Measurements from ENCODE around the gene POLE4.
A peak's percentile ranks its signal among the peaks of the same experiment; 100 is the strongest.

The POLE4 gene

DNA sequence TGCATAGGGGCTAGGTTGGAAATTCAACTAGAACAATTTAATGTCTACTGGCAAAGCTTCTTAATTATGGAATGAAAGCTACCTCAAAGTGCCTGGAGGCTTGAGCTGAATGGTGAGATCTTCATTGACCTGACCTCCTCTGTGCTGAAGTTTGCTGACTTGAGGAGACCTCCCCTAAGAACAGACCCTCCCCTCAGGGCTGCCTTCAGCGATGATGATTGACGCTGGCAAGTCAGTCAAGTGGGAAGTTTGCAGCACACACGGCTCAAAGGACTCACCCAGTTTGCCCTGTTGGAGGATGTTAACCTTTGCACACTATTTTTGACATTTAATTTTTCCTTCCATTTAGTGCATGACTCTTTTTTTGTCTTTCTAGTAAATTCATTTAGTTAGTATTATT lies 17.2 kb upstream of the POLE4 start:
- DNase-seq, result no peak

DNA sequence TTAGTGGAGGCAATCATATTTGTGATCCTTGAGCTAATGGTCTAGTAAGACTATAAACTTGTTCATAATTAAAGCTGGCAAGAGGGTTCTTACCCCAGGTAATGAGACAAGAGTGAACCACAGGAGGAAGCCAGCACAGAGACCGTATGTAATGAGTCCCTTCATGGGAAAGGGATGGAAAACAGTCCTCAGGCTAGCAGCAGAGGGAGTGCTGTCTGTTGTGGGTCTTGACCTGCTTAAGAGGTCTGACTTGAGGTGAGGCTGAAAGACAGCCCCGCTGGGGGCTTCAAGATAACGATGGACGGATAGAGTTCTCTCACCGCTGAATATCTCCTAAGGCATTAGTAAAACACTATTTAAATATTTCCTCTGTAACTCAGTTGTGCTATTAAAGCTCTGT lies 16.2 kb upstream of the POLE4 start:
- DNase-seq, result no peak

DNA sequence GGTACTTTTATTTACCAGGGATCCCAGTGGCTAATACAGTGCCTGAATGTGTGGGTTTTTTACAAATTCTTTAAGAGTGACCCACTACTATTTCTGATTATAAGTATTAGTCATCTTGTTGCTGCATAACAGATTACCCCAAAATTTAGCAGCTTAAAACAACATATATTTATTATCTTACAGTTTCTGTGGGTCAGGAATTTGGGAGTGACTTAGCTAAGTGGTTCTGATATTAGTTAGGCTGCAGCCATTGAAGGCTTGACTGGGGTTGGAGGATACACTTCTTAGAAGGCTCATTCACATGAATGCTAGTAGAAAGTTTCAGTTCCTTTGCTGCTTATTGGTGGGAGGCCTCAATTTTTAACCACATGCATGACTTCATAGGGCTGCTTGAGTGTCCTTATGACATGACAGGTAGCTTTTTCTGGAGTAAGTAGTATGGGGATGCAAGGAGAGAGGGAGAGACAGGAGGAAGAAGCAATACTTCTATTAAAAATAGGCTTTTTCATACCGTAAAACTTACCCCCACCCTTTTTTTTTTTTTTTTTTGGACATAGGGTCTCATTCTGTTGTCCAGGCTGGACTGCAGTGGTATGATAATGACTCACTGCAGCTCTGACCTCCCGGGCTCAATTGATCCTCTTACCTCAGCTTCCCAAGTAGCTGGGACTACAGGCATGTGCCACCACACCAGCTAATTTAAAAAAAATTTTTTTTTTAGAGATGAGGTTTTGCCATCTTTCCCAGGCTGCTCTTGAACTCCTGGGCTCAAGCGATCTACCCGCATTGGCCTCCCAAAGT lies 13.3 kb upstream of the POLE4 start:
- no peak for DNase-seq

DNA sequence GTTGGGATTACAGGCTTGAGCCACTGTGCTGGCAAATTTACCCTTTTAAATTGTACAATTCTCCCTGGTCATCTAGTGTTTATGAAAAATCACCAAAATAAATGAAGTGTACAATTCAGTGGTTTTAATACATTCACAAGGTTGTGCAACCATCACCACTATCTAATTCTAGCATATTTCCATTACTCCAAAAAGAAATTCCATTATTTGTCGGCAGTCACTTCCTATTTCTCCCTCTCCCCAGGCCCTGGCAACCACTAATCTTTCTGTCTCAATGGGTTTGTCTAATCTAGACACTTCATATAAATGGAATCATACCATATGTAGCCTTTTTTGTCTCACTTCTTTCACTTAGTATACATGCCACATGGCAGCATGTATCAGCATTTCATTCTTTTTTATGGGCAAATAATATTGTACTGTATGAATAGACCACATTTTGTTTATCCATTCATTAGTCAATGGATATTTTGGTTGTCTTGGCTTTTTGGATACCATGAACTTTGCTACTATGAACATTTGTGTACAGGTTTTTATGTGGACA lies 12.6 kb upstream of the POLE4 start:
- DNase-seq, result no peak

DNA sequence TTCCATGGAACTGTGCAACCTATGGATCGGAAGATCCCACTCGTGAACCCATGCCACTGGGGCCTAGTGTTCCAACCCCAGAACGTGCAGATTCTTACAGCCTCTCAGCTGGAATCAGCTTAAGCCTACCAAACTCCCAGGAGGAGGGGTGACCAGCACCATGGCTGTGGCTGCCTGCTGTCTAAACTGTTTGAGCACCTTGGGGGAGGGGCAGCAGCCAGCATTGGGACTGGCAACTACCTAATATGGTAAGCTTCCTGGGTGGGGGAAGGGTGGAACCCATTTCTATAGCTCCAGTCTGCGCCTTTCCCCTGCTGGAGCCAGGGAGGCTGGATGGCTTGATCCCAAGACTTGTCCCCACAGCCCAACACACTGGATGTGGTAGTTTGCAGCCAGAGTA lies 10.7 kb upstream of the POLE4 start:
- DNase-seq, result no peak

DNA sequence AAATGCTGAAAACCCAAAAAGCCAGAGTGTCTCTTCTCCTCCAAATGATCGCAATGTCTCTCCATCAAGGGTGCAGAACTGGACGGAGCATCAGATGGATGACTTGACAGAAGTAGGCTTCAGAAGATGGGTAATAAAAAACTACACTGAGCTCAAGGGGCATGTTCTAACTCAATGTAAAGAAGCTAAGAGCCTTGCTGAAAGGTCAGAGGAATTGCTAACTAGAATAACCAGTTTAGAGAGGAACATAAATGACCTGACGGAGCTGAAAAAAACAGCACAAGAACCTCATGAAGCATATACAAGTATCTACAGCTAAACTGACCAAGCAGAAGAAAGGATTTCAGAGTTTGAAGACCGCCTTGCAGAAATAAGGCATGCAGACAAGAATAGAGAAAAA lies 9.7 kb upstream of the POLE4 start:
- DNase-seq, result no peak

DNA sequence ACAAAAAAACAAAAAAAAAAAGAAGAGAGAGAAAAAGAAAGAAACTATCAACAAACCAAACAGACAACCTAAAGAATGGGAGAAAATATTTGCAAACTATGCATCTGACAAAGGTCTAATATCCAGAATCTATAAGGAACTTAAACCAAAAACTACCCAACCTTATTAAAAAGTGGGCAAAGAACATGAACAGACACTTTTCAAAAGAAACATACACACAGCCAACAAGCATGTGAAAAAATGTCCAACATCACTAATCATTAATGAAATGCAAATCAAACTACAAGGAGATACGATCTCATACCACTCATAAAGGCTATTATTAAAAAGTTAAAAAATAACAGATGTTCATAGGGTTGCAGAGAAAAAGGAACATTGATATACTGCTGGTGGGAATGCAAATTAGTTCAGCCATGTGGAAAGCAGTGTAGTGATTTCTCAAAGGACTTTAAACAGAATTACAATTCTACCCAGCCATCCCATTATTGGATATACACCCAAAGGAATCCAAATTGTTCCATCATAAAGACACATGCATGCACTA lies 7.2 kb upstream of the POLE4 start:
- DNase-seq, result no peak

DNA sequence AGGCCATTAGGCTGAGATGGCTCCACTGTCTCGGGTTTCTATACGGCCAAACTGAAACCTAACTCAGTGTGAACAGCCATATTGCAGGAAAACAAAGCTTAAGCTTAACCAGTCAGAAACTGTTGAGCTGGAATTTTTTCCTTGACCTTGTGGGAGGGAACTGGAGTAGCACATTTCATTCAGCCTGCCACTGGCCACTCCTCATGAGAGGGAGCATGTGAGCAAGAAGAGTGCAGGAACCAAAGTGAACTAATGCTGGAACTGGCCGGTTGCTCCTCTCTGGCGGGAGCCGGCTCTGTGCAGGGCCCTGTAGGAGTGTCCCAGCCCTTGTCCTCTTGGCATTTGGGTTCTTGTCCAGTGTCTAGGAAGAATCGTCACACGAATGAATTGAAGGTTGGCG lies 5.9 kb upstream of the POLE4 start:
- DNase-seq, result no peak

DNA sequence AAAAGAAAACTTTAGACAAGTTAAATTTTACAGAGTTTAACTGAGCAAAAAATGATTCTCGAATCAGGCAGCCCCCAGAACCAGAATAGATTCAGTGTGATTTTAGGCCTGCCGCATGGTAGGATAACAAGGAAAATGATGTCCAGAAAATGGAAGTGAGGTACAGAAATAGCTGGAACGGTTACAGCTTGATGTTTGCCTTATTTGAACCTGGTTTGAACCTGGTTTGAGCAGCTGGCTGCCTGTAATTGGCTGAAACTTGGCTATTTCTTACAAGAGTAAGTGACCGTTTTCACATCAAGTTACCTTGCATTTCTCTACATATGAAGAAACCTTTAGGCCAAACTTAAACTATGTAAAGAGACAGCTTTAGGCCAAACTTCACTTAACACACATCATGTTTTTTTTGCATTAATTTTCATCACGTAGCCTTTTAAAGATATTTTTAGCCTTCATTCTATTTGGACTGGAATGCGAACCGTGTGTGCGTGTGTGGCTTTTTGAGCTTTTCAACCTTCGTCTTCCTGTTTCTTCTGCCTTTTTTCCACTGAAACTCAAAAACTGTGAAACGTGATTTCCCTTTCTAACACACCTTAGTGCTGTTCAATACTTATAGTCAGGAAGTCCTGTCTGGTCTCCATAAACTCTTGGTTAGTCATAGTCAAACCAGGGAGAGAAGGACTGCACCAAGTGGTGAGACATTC lies 4.5 kb upstream of the POLE4 start:
- no peak for DNase-seq

DNA sequence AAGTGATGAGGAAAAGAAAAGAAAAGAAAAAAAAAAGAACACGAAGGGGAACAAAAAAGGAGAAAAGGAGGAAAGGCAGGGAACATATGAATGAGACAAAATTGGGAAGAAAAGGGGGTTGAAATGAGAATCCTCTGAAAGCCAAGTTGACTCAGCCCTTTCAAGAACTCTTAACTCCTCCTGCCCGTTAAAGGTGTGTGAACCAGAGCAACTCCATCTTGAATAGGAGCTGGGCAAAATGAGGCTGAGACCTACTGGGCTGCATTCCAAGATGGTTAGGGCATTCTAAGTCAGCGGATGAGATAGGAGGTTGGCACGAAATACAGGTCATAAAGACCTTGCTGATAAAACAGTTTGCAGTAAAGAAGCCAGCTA lies 4.0 kb upstream of the POLE4 start:
- no peak for DNase-seq

DNA sequence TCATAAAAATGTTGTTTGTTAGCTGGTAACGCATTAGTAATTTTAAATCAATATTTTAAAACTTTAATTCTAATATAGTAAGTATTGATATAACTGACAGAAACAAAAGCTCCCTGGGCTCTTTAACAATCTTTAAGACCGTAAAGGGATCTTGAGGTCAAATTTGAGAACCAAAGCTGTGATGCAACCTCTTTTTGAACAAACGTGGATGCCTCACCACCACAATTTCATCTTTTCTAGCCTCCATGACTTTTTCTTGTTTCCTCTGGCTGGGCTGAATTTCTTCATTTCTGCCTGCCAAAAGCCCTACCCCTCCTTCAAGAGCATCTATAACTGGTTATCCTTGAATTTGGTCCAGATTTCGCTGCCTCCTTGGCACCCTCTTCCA lies 563 bp upstream of the POLE4 start:
- no peak for DNase-seq

DNA sequence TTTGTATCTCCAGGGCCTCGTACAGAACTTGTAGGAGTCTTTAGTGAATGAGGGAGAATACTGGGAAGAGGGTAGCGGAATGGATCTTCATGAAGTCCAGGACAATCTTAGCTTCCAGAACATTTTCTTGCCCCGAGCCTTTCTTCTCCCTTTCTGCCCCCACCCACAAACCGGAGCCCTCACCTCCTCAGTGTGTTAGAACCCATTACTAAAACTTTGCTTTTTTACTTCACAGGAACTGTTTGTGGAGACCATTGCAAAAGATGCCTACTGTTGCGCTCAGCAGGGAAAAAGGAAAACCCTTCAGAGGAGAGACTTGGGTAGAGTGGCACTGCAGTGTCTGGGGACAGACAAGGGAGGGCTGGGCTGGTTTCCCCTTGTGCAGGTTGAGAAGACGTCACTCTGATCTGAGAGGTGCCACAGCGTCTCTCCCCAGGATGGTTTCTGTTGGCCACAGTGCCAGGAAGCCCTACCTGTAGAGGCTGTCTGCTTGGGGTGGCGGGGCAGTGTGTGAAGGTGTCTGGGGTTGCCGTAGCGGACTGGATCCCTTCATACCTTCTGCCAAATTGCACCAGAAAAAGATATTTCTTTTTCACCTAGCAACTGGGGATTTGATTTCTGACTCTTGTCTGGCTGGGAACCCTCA lies 786 bp downstream of the POLE4 start:
- peak; percentile 2 for DNase-seq

DNA sequence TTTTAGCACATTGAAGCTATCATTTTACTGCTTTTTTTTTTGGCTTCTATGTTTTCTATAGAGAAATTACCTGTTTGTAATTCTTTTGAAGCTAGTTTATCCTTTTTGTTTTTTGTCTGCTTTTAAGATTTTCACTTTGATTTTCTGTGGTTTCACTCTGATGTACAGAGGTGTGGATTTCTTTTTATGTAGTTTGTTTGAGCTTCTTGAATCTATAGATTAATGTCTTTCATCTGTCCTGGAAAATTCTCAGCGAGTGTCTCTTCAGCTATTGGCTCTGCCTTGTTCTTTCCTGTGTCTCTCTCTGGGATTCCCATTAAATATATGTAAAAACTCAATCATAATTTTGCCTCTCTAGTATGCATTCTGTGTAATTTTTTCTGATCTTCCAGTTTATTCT lies 8.4 kb downstream of the POLE4 start:
- no peak for DNase-seq

DNA sequence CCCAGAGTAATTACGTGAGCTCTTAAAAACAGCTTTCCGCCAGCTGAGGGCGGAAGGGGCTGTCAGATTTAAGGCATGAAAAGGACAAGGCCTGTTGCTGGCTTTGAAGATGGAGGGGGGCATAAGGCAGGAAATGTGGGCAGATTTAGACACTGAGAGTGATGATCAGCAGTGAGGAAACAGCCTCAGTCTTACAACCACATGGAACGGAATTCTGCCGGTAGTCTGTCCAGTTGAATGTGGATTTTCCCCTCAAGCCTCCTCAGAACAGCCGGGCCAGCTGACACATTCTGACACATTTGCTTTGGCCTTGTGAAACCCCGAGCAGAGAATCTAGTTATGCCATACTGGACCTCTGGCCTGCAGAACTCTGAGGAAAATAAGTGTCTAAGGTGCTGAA lies 16.6 kb downstream of the POLE4 start:
- DNase-seq, result no peak

DNA sequence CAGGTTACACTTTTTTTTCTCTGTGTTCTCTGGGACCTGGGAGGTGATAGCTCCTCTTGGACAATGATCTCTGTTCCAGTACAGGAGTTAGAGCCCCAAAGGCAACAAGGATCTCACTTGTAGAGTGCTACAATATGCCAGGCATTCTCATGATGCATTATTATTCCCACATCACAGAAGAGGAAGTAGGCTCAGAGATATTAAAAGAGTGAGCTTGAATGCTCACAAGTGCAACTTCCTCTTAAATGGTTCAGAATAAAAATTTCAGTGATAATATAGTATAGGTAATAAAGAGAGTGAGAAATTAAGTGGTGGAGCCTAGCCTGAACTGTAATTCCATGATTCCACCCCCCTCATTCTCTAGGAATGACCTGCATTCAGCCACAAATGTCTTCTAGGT lies 21.4 kb downstream of the POLE4 start:
- no peak for DNase-seq

DNA sequence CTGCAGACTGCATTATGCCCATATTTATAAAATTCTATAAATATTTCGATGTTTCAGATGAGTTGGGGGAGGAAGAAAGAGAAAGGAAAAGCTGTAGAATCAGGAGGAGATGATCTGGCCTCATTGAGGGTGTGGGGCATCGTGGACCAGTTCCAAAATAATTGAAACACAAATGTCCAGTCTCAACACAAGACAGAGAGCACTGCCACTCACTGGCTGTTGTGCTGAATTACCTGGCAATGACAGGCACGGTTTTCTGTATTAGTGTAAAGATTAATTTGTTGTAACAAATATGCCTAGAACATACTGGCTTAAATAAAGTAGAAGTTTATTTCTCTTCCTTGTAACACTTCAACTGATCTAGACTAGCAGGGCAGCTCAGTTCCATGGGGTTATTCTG lies 24.1 kb downstream of the POLE4 start:
- no peak for DNase-seq

DNA sequence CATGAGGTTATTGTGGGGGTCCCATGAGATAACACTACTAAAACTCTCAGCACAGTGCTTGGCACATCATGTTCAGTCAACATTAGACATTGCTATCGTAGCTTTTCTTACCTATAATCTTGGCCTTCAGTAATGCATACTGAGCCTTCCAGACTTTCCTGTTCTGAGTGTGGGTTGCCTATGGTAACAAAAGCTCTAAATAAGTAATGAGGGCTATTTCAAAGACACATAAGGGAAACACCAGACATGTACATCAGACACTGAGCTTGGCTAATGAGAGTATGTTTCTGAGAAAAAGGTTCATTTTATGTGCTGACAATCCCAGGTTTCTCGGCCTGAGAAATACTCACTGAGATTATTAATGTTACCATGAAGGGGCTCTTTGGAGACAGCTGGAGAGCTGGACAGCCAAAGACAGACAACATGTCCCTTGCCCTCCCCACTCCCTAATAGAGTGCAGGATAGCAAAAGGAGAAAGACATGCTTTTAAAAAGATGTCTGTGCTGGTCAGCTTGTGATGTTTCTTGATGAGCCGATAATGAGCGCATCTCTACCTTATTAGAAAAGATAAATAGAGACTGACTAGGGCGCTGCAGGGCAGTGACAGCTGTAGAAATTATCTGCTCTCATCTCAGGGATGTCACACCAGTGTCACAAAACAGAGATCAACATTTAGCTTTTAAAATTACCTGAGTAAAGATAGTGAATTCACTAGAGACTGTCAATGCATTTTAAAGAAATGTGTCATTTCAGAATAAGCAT lies 25.4 kb downstream of the POLE4 start:
- DNase-seq, result no peak

DNA sequence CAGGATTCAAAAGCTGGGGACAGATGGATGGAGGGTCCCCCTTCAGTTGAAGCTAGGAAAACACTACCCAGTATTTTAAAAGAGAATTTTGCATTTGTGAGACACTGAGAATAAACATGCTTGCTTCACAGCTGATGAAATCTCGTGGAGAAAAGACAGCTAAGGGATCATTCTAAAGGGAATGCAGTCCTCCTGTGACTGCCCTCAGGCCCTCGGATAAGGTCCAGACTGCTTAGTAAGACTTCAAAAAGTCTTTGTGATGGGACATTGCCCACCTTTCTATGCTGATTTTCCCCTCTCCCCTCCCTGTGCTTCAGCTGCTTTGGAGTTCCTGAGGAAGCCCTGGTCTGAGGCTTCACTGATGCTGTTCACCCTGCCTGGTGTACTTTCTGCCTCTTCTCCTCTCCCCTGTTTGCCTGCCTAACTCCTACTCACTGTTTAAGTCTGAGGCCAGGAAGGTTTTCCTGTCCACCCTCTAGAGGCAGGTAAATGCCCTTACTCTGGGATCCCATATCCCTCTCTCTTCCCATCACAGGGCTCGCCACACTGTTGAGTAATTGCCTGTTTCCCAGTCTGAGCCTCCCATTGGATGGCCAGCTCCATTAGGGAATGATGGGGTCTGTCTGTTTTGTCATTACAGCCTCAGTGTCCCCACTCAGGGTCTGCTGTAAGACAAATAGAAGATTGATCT lies 26.6 kb downstream of the POLE4 start:
- no peak for DNase-seq

DNA sequence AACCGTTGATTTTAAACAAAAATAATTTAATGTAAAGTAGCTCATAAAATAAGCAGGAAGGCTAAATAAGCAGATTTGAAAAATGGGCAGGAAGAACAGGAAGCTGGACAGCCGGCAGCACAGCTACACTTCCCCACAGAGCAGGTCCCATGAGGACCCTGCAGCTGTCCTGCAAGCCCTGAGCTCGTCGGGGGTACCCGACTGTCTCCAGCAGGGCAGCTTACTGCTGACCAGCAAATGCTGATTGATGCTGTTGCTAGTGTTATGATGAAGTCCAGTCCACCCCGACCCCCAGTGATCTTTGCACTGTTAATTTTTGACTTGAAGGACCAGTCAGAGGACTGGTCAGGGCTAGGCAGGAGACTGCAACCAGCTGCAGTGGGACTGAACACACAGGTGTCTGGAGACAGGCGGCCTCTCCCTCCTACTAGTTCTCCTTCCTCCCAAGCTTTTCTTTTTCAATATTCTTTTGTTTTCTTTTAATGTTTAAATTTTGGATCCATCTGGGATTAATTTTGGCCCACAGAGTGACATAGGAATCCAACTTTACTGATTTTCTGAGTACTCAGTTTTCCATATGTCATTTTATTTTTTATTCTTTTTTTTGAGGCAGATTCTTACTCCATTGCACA lies 27.7 kb downstream of the POLE4 start:
- no peak for DNase-seq

DNA sequence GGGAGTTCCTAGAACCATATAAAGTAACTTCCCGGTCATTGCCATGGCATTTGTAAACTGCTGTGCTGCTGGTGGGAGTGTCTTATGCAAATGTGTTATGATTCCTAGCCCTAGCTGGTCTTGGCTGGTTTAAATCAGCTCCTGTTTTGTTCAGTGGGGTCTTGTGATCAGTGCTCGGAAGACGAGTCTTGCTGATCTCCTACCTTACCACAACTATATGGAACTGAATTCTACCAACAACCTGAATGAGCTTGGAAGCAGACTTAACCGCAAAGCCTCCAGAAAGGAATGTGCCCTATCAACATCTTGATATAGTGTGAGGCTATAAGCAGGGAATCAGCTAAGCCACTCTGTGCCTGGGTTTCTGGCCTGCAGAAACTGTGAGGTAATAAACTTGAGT lies 33.5 kb downstream of the POLE4 start:
- DNase-seq, result no peak

DNA sequence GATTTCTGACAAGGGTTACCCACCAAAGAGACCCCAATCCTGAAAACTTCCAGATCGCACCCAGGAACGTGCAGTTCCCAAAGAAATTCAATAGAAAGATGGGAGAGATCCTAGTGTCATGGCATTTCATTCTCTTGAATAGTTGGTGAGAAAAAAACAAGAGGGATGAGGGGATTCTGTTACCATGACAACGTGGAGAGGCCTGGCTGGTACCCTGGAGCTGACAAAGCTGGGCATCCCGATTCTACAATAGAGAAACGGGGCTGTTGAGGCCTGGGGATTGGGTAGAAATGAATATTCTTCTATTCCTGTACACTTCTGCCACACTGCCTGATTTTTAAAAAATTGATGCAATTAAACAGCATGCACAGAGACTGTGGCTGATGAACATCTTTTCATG lies 41.0 kb downstream of the POLE4 start:
- no peak for DNase-seq

DNA sequence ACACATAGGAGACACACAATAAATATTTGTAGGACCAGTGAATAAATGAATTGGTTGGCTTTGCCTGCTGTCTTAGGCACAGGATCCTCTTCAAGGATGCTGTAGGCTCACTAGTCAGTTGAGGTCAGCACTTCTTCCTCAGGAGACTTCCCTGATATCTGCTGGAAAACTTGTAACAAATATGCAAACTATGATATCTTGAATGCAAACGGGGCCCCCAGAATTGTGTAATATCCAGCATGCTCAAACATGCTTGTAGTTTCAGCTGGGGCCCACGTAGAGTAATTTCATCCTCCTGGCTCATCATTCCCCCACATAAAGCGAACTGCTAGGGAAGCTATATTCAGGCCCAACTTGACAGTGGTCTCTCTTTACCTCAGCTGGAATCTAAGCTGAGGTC lies 43.6 kb downstream of the POLE4 start:
- no peak for DNase-seq

Data from stimulated activated CD4-positive, alpha-beta T cell treated with anti-CD3 and anti-CD28 coated beads, Interleukin-12 subunit alpha, Interleukin-12 subunit beta, amount 100 ng/mL, for 4 hours (primary cell).